GM03348 (cell line): Measurements from ENCODE around the gene HIVEP3.

Experiments used
- DNase-seq: peaks from one replicate; pipeline ENCODE4 v3.0.0; 2012; ENCODE audit warnings: low spot score

Gene HIVEP3

GRCh38 chr1:41870076-41870562 lies 48.6 kb downstream of the HIVEP3 start:
- DNase-seq, result peak; percentile 43

- no peak for DNase-seq
Measured at GRCh38 chr1:41868241-41868998, 50.3 kb downstream of the HIVEP3 start.

GRCh38 chr1:41866285-41866684 lies 52.4 kb downstream of the HIVEP3 start:
- no peak for DNase-seq

GRCh38 chr1:41864471-41865040 lies 54.2 kb downstream of the HIVEP3 start:
- DNase-seq, result no peak

GRCh38 chr1:41863718-41864117 lies 55.0 kb downstream of the HIVEP3 start:
- no peak for DNase-seq

- DNase-seq, result peak; percentile 63
Measured at GRCh38 chr1:41862384-41863221, 56.1 kb downstream of the HIVEP3 start.

GRCh38 chr1:41861535-41862383 lies 57.0 kb downstream of the HIVEP3 start:
- DNase-seq, result no peak

- DNase-seq, result no peak
Measured at GRCh38 chr1:41860771-41861170, 58.0 kb downstream of the HIVEP3 start.

GRCh38 chr1:41860214-41860613 lies 58.5 kb downstream of the HIVEP3 start:
- DNase-seq, result no peak

GRCh38 chr1:41859686-41860085 lies 59.0 kb downstream of the HIVEP3 start:
- no peak for DNase-seq

GRCh38 chr1:41856944-41857285 lies 61.8 kb downstream of the HIVEP3 start:
- DNase-seq, result peak; percentile 69

GRCh38 chr1:41856151-41856943 lies 62.4 kb downstream of the HIVEP3 start:
- no peak for DNase-seq

- no peak for DNase-seq
Measured at GRCh38 chr1:41855713-41856112, 63.0 kb downstream of the HIVEP3 start.

- DNase-seq, result no peak
Measured at GRCh38 chr1:41853907-41854306, 64.8 kb downstream of the HIVEP3 start.

- DNase-seq, result no peak
Measured at GRCh38 chr1:41852091-41852490, 66.6 kb downstream of the HIVEP3 start.

GRCh38 chr1:41851589-41851988 lies 67.1 kb downstream of the HIVEP3 start:
- peak; percentile 50 for DNase-seq

- no peak for DNase-seq
Measured at GRCh38 chr1:41850029-41850428, 68.7 kb downstream of the HIVEP3 start.

GRCh38 chr1:41849211-41849759 lies 69.4 kb downstream of the HIVEP3 start:
- no peak for DNase-seq

- DNase-seq, result no peak
Measured at GRCh38 chr1:41848216-41848952, 70.3 kb downstream of the HIVEP3 start.

GRCh38 chr1:41847733-41848132 lies 71.0 kb downstream of the HIVEP3 start:
- DNase-seq, result no peak
